Inflammatory macrophage treated with lipopolysaccharide for 4 hours (primary cell): Measurements from ENCODE around the gene ADK.
"Not testable (repeated sequence)": the region's sequence is repeated elsewhere in the genome, so short reads cannot be mapped to it uniquely, and the experiment has no call there.

Source experiments
- DNase-seq: peaks from one replicate; pipeline ENCODE4 v3.0.0-alpha.2; 2020

The ADK gene

GRCh38 chr10:74188617-74189016, 37.6 kb downstream of the ADK start:
- not testable (repeated sequence) for DNase-seq

- DNase-seq, result peak; percentile 64
Measured at GRCh38 chr10:74189999-74190421, 39.0 kb downstream of the ADK start.

DNA sequence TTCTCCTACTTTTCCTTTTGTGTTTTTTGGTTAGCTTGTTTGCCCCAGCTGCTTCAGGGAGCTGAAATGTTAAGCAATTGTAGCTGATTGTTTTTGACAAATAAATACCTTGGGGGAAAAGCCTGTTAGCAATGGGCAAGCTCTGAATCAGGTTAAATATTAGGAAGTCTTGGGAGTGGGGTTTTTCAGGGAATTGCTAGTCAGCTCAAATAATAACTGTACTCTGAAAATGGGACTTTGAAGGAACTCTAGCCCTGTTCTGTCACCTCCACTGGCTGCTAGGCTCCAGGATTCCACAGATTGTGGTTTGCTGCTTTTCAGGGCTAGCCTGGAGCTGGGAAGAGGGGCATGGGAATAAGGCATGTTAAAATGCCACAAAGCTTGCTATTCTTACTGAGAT, 39.5 kb downstream of the ADK start:
- DNase-seq, result no peak

DNA sequence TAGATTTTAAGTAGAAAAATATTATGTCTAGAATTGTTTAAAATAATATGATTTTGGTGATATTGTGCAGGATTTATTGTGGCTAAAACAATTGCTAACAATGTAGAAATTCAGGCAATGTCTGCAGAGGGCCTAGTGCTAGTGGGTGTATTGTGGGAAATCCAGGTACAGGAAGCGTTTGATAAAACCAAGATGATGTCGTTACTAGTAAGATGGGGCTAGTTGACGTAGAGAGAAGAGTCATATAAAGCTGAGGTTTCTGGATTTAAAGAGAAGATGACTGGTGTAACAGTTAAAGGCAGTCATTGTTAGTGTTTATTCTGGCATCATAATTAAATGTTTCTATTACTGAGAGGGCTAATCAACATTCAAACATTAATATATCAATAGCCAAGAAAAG, 43.5 kb downstream of the ADK start:
- no peak for DNase-seq

DNA sequence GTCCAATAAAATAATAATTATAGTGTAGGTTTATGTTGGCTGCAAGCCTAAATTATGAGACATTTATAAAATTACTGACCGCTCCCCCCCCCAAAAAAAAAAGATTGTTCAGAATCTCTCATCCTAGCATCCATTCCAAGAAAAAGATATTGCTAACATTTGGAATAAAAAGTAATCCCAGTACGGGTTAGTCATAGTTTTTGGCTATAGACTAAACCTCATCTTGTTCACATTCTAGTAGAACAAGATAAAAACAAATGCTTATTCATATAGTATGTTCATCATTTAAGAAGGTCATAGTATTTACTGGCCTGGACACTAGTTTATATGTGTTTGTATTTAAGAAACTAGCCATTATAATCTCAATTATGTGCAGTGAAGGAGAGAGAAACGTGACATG, 44.0 kb downstream of the ADK start:
- no peak for DNase-seq

GRCh38 chr10:74199315-74199714, 48.3 kb downstream of the ADK start:
- DNase-seq, result no peak

- DNase-seq, result no peak
Measured at GRCh38 chr10:74202356-74202755, 51.3 kb downstream of the ADK start.

- no peak for DNase-seq
Measured at GRCh38 chr10:74206746-74207145, 55.7 kb downstream of the ADK start.

- no peak for DNase-seq
Measured at GRCh38 chr10:74207691-74208480, 56.9 kb downstream of the ADK start.

- no peak for DNase-seq
Measured at GRCh38 chr10:74208997-74209396, 58.0 kb downstream of the ADK start.

DNA sequence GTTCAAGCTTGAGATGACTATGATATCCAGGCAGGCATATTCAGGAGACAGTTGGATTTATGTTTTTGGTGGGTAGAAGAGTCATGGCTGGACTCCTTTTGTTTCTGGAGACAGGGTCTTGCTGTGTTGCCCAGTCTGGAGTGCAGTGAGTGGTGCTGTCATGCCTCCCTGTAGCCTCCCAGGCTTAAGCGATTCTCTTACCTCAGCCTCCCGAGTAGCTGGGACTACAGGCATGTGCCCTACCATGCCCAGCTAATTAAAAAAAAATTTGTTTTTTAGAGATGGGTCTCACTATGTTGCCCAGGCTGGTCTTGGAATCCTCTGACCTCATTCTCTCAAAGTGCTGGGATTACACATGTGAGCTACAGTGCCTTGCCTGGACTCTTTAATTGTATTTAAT, 62.0 kb downstream of the ADK start:
- DNase-seq, result no peak

GRCh38 chr10:74213571-74214162, 62.6 kb downstream of the ADK start:
- DNase-seq, result peak; percentile 39

DNA sequence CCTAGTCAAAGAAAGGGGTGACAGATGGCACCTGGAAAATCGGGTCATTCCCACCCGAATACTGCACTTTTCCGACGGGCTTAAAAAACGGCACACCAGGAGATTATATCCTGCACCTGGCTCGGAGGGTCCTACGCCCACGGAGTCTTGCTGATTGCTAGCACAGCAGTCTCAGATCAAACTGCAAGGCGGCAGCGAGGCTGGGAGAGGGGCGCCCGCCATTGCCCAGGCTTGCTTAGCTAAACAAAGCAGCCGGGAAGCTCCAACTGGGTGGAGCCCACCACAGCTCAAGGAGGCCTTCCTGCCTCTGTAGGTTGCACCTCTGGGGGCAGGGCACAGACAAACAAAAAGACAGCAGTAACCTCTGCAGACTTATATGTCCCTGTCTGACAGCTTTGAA, 66.1 kb downstream of the ADK start:
- not testable (repeated sequence) for DNase-seq

GRCh38 chr10:74222467-74222866, 71.4 kb downstream of the ADK start:
- not testable (repeated sequence) for DNase-seq

DNA sequence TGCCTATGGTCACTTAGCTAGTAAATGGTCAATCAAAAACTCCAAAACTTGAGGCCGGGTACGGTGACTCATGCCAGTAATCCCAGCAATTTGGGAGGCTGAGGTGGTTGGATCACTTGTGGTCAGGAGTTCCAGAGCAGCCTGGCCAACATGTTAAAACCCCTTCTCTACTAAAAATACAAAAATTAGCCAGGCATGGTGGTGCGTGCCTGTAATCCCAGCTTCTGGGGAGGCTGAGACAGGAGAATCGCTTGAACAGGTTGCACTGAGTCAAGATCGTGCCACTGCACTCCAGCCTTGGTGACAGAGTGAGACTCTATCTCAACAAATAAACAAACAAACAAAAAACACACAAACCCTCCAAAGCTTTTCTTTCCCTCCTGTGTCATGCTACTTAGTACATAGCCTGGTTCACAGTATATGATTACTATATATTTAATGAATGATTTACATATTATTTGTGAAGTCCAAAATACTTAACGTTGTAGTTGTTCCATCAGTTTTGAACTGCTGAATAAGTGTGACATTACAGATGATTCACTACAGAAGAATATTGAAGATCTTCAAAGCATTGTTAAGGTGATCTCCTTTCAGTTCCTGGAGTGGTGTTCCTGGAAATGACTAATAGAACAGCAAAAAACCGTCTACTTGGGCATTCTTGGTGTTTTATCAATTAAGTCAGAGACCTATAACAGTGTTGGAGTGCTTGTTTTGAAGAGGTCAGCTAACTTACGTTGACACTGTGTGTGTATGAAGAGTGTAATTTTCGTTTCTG, 72.9 kb downstream of the ADK start:
- DNase-seq, result no peak

- DNase-seq, result peak; percentile 94
Measured at GRCh38 chr10:74227697-74228424, 76.8 kb downstream of the ADK start.

DNA sequence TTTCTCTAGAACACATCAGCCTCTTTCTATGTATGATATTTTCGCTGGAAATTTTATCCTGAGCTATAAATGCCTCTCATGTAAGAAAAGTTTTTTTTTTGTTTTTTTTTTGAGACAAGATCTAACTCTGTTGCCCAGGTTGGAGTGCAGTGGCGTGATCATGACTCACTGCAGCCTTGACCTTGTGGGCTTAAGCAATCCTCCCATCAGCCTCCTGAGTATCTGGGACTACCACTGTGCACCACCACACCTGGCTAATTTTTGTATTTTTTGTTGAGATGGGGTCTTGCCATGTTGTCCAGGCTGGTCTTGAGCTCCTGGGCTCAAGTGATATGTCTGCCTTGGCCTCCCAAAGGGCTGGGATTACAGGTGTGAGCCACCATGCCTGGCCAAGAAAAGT, 80.4 kb downstream of the ADK start:
- no peak for DNase-seq

GRCh38 chr10:74233281-74233680, 82.3 kb downstream of the ADK start:
- no peak for DNase-seq

DNA sequence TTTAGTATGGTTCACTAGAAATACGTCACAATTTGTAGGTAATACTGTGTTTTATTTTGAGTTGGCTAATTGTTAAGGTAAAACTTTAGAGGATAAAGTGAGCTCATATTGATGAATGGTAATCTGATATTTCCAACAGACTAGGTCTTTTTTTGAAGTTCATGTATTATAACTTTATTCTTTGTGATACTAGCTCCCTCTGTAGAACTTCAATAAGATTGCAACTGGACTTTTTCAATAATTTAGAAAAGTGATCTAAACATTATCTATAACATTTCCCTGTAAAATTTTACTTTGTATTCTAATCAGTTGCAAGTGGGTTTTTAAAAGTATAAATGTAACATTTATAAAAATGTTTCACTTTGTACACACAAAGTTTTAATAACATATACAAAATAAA, 83.5 kb downstream of the ADK start:
- DNase-seq, result peak; percentile 29

DNA sequence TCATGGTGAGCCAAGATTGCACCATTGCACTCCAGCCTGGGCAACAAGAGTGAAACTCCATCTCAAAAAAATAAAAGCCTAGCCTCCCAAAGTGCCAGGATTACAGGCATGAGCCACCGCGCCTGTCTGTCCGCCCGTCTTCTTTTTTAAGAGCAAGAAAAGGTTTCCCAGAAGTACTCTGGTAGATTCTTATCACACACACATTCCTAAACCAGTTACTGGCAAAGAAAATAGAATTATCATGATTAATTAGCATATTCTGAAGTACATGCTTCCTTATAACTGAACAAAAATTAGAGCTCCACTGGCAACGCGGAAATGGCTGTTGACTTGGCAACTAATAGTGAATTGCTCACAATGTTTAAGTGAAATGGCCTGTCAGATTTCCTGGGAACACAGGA, 87.0 kb downstream of the ADK start:
- peak; percentile 56 for DNase-seq

DNA sequence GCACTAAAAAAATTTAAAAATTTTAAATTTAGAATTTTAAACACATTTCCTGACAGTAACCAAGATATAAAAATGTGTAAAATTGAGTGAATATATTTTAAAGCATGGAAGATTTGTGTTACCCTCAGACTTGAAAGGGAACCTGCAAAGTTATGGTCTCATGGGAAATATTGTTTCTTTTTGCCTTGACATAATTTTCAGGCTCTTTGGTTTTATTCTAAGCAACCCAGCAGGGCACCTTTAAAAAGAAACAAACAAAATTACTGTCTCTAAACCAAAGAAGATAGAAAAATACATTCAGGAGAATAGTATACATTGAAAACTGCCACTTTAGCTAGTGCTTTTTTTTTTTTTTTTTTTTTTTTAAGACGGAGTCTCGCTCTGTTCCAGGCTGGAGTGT, 87.5 kb downstream of the ADK start:
- no peak for DNase-seq

DNA sequence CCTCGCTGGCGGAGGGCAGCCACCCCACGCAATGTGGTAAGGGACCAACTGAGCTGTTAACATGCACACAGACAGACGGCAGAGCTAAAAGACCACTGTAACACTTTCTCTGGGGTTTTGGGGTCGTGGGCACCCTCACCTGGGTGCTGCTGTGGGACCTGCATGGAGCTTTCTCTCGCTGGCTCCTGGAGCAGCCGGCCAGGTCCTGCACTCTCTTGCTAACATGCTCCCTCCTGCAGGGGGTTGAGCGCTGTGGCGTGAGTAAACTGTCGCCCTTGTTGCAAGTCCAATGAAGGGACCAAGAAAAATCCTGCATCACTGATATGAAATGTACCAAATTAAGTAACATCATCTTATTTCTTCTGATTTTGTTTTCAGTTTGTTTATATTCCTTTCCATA, 92.0 kb downstream of the ADK start:
- no peak for DNase-seq

GRCh38 chr10:74244097-74244685, 93.2 kb downstream of the ADK start:
- peak; percentile 60 for DNase-seq
